ENCODE measurements around the gene CANX.

Gene CANX

GRCh38 chr5:179758955-179759354, 60.2 kb downstream of the CANX start:
- DNase-seq = no peak

GRCh38 chr5:179759581-179760551, 61.1 kb downstream of the CANX start:
- DNase-seq = peak in 1 of 2 experiments; percentile 34

GRCh38 chr5:179762079-179762780, 63.5 kb downstream of the CANX start:
- peak; percentile 57 to 90 for DNase-seq

- DNase-seq = no peak
Measured at GRCh38 chr5:179762781-179763176, 64.0 kb downstream of the CANX start.

GRCh38 chr5:179763215-179763945, 64.6 kb downstream of the CANX start:
- peak in 1 of 2 experiments; percentile 68 for DNase-seq

- peak in 1 of 2 experiments; percentile 6 for DNase-seq
Measured at GRCh38 chr5:179764056-179764455, 65.3 kb downstream of the CANX start.

GRCh38 chr5:179765400-179765799, 66.6 kb downstream of the CANX start:
- no peak for DNase-seq

- peak in 1 of 2 experiments; percentile 24 for DNase-seq
Measured at GRCh38 chr5:179766021-179766725, 67.4 kb downstream of the CANX start.

- no peak for DNase-seq
Measured at GRCh38 chr5:179766726-179767455, 68.1 kb downstream of the CANX start.

GRCh38 chr5:179767496-179768100, 68.8 kb downstream of the CANX start:
- DNase-seq = peak; percentile 12 to 73

GRCh38 chr5:179768326-179769085, 69.7 kb downstream of the CANX start:
- DNase-seq = no peak

- no peak for DNase-seq
Measured at GRCh38 chr5:179769271-179769670, 70.5 kb downstream of the CANX start.

- no peak for DNase-seq
Measured at GRCh38 chr5:179769796-179770195, 71.0 kb downstream of the CANX start.

- DNase-seq = no peak
Measured at GRCh38 chr5:179771311-179771895, 72.6 kb downstream of the CANX start.

GRCh38 chr5:179772351-179772750, 73.6 kb downstream of the CANX start:
- no peak for DNase-seq

- DNase-seq = no peak
Measured at GRCh38 chr5:179773686-179774040, 74.9 kb downstream of the CANX start.

GRCh38 chr5:179774442-179774841, 75.7 kb downstream of the CANX start:
- DNase-seq = no peak

- DNase-seq = no peak
Measured at GRCh38 chr5:179776411-179776938, 77.7 kb downstream of the CANX start.

- no peak for DNase-seq
Measured at GRCh38 chr5:179777456-179777855, 78.7 kb downstream of the CANX start.

GRCh38 chr5:179777909-179778308, 79.1 kb downstream of the CANX start:
- no peak for DNase-seq

All from NCI-H524 (cell line).